Fibroblast of mammary gland (primary cell): ENCODE measurements around the gene AUH.

ENCODE experiments used
- DNase-seq: peaks from one replicate; pipeline ENCODE4 v3.0.0-alpha.2; 2010; ENCODE audit warnings: low read depth
- H3K4me3 ChIP-seq: 2 replicates; pipeline ENCODE4 v1.5.1; 2011; ENCODE audit warnings: low read depth, mild to moderate bottlenecking, low read length, moderate library complexity; ENCODE audit not compliant: control insufficient read depth
- CTCF ChIP-seq: conservative IDR thresholded peaks from 2 replicates; pipeline ENCODE4 v1.5.1; 2011; ENCODE audit warnings: low read depth, low read length, inconsistent platforms; ENCODE audit not compliant: control insufficient read depth, insufficient read depth

Gene AUH

GRCh38 chr9:91341749-91342148, 20.0 kb downstream of the AUH start:
- H3K4me3 ChIP-seq = no peak overlapping the region
- DNase-seq = no peak
- TF ChIP-seq CTCF = no peak

- no peak for DNase-seq
- no peak for TF ChIP-seq CTCF
- no peak overlapping the region for H3K4me3 ChIP-seq
Observed at GRCh38 chr9:91341258-91341746, 20.4 kb downstream of the AUH start.

- no peak for DNase-seq
- no peak for TF ChIP-seq CTCF
- H3K4me3 ChIP-seq = no peak overlapping the region
Observed at GRCh38 chr9:91340395-91340967, 21.2 kb downstream of the AUH start.

- TF ChIP-seq CTCF = no peak
- no peak for DNase-seq
- no peak overlapping the region for H3K4me3 ChIP-seq
Observed at GRCh38 chr9:91338681-91339080, 23.0 kb downstream of the AUH start.

- no peak overlapping the region for H3K4me3 ChIP-seq
- DNase-seq = no peak
- TF ChIP-seq CTCF = no peak
Observed at GRCh38 chr9:91336786-91337185, 24.9 kb downstream of the AUH start.

GRCh38 chr9:91334053-91334452, 27.7 kb downstream of the AUH start:
- H3K4me3 ChIP-seq = no peak overlapping the region
- no peak for TF ChIP-seq CTCF
- peak; percentile 32 for DNase-seq

- TF ChIP-seq CTCF = no peak
- no peak overlapping the region for H3K4me3 ChIP-seq
- DNase-seq = no peak
Observed at GRCh38 chr9:91333551-91333950, 28.2 kb downstream of the AUH start.
